GM12874 (cell line): ENCODE measurements around the gene DYNLL1.

ENCODE experiments used
- TF ChIP-seq, protein P1 (sequence below): IDR thresholded peaks from 2 replicates; pipeline ENCODE4 v1.5.1; 2011; ENCODE audit warnings: low read depth, mild to moderate bottlenecking, control low read depth, low read length, moderate library complexity; ENCODE audit not compliant: insufficient read depth

DYNLL1 gene

DNA sequence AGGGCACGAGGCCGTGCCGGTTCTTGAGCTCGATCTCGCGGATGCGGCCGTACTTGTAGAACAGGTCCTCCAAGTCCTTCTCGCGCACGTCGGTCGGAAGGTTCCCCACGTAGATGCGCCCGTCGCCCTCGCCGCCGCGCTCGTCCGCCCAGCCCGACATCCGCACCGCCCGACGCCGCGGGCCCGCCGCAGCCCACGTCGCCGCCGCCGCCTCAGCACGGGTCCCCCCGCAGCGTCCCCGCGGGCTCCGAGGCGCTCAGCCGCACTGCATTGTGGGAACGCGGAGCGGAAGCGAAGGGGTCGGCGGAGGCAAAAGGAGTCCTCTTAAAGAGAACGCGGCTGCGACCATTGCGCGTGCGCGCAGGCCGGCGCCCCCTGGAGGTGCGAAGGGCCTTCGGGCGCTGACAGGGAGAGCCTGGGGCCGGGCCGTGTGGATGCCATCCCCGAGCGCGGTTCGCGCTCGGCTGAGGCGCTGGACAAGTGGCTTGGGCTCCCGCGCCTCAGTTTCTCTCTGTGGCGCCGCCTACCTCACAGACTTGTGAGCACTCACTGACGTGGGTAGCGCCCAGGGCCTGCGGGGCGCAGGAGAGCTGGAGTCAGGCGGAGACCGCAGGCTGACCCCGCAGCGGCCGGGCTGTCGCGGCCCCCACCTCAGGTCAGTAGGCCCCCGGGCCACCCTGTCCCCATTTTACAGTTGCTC lies 26.3 kb upstream of the DYNLL1 start, which contains the start of gene SRSF9:
SRSF9 (minus strand) TSS at position 299 of the 700 bp plus-strand sequence; CDS start at position 160, 139 bp downstream.
- TF ChIP-seq, protein P1, sequence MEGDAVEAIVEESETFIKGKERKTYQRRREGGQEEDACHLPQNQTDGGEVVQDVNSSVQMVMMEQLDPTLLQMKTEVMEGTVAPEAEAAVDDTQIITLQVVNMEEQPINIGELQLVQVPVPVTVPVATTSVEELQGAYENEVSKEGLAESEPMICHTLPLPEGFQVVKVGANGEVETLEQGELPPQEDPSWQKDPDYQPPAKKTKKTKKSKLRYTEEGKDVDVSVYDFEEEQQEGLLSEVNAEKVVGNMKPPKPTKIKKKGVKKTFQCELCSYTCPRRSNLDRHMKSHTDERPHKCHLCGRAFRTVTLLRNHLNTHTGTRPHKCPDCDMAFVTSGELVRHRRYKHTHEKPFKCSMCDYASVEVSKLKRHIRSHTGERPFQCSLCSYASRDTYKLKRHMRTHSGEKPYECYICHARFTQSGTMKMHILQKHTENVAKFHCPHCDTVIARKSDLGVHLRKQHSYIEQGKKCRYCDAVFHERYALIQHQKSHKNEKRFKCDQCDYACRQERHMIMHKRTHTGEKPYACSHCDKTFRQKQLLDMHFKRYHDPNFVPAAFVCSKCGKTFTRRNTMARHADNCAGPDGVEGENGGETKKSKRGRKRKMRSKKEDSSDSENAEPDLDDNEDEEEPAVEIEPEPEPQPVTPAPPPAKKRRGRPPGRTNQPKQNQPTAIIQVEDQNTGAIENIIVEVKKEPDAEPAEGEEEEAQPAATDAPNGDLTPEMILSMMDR = peak; percentile 99

DNA sequence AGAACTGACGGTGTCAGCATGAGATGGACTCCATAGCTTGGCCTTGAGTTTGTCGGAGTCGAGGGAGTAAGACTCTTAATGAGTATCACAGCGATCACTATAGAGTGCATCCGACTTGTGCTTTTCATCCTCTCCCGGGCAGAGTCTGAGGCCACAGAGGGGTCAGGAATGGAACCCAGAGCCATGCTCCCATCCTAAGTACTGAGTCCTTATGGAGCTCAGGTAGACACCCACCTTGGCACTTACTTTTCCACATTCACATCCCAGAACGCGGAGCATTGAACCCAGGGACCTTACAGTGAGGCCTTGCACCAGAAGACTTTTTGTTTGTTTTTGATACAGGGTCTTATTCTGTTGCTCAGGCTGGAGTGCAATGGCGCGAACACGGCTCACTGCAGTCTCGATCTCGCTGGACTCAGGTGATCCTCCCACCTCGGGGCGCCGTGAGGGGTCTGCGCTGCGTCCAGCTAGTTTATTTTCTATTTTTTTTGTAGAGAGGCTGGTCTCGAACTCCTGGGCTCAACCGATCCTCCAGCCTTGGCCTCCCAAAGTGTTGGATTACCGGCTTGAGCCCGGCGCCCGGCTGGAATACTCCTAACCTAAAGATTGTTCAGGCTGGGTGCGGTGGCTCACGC lies 25.6 kb upstream of the DYNLL1 start:
- TF ChIP-seq, protein P1 = no peak

DNA sequence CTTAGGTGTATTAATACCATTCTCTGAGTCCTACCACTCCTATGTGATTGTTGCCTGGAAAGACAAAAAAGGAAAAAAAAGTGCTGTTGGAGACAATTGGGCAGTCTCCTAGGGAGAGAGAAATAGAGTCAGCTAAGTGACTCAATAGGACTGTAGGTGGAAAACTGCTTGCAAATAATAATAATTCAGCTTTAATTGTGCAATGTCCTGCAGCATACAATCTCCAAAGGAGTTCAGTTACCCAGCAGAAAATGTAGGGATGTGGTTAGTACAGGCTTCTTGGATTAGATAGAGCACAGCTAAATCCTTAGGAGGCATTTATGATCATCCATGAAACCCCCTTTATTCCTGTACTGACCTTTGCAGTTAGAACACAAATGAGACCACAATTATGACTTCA lies 23.4 kb upstream of the DYNLL1 start:
- TF ChIP-seq, protein P1 = no peak

DNA sequence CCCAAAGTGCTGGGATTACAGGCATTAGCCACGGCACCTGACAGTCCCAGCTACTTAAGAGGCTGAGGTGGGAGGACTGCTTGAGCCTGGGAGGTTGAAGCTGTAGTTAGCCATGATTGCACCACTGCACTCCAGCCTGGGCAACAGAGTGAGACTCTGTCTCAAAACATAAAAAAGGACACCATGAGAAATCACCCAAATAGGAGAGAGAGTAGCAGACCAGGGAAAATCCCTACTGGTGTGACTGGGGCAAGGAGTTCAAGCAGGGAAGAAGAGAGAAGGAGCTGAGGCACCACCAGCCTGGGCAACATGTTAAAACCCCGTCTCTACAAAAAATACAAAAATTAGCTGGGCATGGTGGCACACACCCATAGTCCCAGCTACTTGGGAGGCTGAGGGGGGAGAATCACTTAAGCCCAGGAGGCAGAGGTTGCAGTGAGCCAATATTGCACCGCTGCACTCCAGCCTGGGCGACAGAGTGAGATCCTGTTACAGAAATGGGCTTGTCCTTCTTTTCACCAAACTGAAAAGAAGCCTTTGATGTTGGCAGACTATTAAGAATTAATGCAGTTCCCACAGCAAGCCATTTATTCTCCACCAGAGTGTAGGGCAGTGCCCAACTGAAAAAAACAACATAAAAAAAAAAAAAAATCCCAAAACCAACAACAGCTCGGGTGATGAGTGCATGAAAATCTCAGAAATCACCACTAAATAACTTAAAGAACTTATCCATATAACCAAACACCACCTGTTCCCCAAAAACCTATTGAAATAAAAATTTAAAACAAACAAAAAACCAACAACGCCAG lies 21.9 kb upstream of the DYNLL1 start:
- TF ChIP-seq, protein P1 = no peak

DNA sequence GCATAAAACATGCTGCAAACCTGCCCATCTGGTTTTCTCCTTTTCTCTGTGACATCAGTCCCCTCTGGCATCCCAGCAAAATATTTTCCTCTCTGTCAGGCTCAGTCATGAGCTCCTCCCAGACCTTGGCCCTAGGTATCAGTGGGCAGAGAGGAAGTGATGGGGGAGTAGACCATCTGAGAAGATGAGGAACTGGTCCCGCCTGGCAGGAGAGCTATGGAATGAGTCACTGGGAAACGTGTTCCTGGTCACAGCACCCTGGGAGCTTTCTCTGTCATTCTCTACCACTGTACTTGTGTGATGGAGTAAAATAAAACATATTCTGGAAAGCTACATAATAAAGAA lies 21.3 kb upstream of the DYNLL1 start:
- TF ChIP-seq, protein P1 = no peak

DNA sequence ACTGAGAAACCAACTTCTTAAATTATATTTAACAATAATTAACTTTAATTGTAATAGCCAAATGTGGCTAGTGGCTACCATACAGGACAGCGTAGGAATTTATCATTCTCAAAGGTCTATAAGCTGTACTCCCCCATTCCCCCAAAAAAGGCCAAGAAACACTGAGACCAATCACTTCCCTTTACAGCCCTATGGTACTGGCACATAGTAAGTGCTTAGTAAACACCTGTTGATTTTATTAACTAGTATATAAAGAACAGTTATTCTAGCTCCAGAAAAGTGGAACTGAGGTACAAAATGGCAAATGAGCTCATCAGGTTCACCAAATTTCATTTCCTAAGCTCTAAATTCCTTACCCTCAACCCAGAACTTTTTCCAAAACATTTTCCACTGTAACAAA lies 20.3 kb upstream of the DYNLL1 start:
- TF ChIP-seq, protein P1 = no peak

DNA sequence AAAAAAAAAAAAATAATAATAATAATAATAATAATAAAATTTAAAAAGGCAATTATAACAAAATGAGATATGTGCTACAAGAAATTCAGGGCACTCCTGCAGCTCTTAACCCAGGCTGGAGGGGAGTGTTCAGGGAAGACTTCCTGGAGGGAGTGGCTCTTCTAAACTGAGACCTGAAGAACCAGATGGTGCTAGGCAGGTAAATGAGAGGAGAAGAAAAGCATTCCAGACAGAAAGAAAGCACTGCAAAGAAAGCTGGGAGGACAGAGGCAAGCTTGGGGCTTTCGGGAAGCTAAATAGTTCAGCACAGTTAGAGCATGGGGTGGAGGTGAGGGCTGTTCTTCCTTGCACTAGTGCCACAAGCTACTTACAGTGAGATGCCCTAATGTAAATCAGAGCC lies 16.5 kb upstream of the DYNLL1 start:
- TF ChIP-seq, protein P1 = no peak
